ENCODE measurements around the gene SLC6A15. TPM values are rescaled to one million over a fixed set of nuclear protein-coding genes. Genes with fewer than 3 reads are reported as not detected.

The SLC6A15 gene
- total and polyA plus RNA-seq, 11 donors = not detected

GRCh38 chr12:84875241-84875640, 37.4 kb downstream of the SLC6A15 start:
- intact Hi-C loops (cut with DNase I) = loop anchor here in 4 of 10 donors (2.0 to 5.0 kb wide), 3 partner anchors 152 to 154 kb away; no protein-coding TSS in a partner anchor
- 47 to 58% (median 52%) methylated on average over 4 of the region's 4 CpGs for WGBS, 4 donors
- no peak for ATAC-seq

DNA sequence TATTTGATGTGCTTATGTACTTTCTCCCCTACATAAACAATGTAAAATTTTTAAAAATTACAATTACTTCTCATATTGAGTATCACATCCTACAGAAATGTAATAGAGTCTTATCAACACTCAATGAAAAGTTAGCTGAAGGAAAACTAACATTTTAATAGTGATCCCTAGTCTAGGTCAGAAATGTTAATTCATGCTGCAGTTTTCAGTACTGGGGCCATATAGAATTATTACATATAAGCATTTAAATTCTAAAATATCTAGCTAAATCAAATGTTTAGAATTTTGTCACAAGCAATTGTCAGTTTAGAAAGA, 37.8 kb downstream of the SLC6A15 start:
- Histone ChIP-seq H3K4me1 (no peaks in the 10 kb centered on the region), H3K27ac (no peak overlapping the region), H3K9me3 (no peaks in the 10 kb centered on the region), H3K36me3 (no peaks in the 10 kb centered on the region), H3K4me3 (no peak overlapping the region), H3K27me3 (peaks cover 0 to 3% (median 0%) of the 10 kb centered on the region in 9 donors)
- TF ChIP-seq, protein P1, sequence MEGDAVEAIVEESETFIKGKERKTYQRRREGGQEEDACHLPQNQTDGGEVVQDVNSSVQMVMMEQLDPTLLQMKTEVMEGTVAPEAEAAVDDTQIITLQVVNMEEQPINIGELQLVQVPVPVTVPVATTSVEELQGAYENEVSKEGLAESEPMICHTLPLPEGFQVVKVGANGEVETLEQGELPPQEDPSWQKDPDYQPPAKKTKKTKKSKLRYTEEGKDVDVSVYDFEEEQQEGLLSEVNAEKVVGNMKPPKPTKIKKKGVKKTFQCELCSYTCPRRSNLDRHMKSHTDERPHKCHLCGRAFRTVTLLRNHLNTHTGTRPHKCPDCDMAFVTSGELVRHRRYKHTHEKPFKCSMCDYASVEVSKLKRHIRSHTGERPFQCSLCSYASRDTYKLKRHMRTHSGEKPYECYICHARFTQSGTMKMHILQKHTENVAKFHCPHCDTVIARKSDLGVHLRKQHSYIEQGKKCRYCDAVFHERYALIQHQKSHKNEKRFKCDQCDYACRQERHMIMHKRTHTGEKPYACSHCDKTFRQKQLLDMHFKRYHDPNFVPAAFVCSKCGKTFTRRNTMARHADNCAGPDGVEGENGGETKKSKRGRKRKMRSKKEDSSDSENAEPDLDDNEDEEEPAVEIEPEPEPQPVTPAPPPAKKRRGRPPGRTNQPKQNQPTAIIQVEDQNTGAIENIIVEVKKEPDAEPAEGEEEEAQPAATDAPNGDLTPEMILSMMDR (IDR thresholded peaks at IDR 0.05) = peak in 1 of 12 donors; percentile 34
- TF ChIP-seq POLR2A (IDR thresholded peaks at IDR 0.05) = no peak
- intact Hi-C loops (cut with DNase I) = loop anchor here in 9 of 10 donors (1.0 to 5.0 kb wide), 4 partner anchors 152 to 155 kb away; no protein-coding TSS in a partner anchor
- no peak for ATAC-seq
- no peak for DNase-seq

More at GRCh38 chr12:84875241-84875640, 37.4 kb downstream of the SLC6A15 start:
- TF ChIP-seq POLR2A (IDR thresholded peaks at IDR 0.05) = no peak
- TF ChIP-seq, protein P1 (IDR thresholded peaks at IDR 0.05) = no peak
- H3K27me3 ChIP-seq = peaks cover 0 to 3% (median 0%) of the 10 kb centered on the region in 9 donors
- no peaks in the 10 kb centered on the region for H3K4me1 ChIP-seq
- no peak overlapping the region for H3K27ac ChIP-seq
- H3K36me3 ChIP-seq = no peaks in the 10 kb centered on the region
- H3K9me3 ChIP-seq = no peaks in the 10 kb centered on the region
- H3K4me3 ChIP-seq = no peak overlapping the region
- no peak for DNase-seq

GRCh38 chr12:84874125-84874824, 38.3 kb downstream of the SLC6A15 start:
- intact Hi-C loops (cut with DNase I) = loop anchor here in 8 of 10 donors (1.0 to 5.0 kb wide), 4 partner anchors 153 to 155 kb away; no protein-coding TSS in a partner anchor
- 42 to 44% (median 43%) methylated on average over 7 of the region's 7 CpGs for WGBS, 4 donors
- H3K27ac ChIP-seq = no peak overlapping the region
- ATAC-seq = no peak
- H3K4me3 ChIP-seq = no peak overlapping the region
- no peaks in the 10 kb centered on the region for H3K36me3 ChIP-seq
- H3K9me3 ChIP-seq = no peaks in the 10 kb centered on the region
- no peak for DNase-seq
- TF ChIP-seq POLR2A (IDR thresholded peaks at IDR 0.05) = no peak
- TF ChIP-seq, protein P1 (IDR thresholded peaks at IDR 0.05) = peak; percentile 63 to 86 (median 74)
- H3K27me3 ChIP-seq = peaks cover 0 to 3% (median 0%) of the 10 kb centered on the region in 9 donors
- H3K4me1 ChIP-seq = no peaks in the 10 kb centered on the region

GRCh38 chr12:84862186-84862585, 50.4 kb downstream of the SLC6A15 start:
- Histone ChIP-seq H3K4me3 (no peak overlapping the region), H3K27ac (no peak overlapping the region), H3K36me3 (no peaks in the 10 kb centered on the region), H3K9me3 (no peaks in the 10 kb centered on the region), H3K4me1 (no peaks in the 10 kb centered on the region), H3K27me3 (no peaks in the 10 kb centered on the region)
- TF ChIP-seq POLR2A (IDR thresholded peaks at IDR 0.05) = no peak
- TF ChIP-seq, protein P1 (IDR thresholded peaks at IDR 0.05) = no peak
- no peak for ATAC-seq
- intact Hi-C loops (cut with DNase I) = no loop called here
- no peak for DNase-seq
- WGBS, 4 donors = 61 to 72% (median 64%) methylated on average over 3 of the region's 3 CpGs

All from heart left ventricle (tissue), 16 donors.